T-helper 1 cell (primary cell): Measurements from ENCODE around the gene UBR2.
"Not testable (repeated sequence)": the region's sequence is repeated elsewhere in the genome, so short reads cannot be mapped to it uniquely, and the experiment has no call there.

Experiments
- DNase-seq, 5 donors: peaks; one replicate each; pipeline ENCODE4 v3.0.0-alpha.2; 2012 to 2020

UBR2 gene

DNA sequence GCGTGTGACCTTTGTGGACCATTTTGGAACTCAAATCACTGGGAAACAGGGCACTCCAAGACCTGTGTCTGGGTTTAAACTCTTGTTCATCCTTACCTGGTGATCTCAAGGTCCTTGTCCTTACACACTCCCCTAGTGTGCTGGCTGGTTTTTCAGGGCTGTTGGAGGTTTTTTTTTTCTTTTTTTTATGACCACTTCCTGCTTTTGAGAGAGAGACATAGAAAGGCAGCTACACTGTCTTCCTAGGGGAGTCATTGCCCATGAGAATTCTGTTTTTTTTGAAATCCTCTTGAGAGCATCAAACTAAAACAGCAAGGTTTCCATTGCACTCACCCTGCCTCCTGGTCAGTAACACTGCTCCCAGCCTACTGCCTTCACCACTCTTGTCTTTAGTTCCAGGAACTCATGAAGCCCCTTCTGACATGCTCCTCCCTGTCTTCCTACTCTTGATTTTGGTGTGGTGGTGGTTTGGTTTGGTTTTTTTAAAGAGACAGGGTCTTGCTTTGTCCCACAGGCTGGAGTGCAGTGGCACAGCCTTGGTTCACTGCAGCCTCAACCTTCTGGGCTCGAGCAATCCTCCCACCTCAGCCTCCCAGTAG lies 130.0 kb downstream of the UBR2 start:
- DNase-seq: peak in 1 of 5 donors; percentile 26

DNA sequence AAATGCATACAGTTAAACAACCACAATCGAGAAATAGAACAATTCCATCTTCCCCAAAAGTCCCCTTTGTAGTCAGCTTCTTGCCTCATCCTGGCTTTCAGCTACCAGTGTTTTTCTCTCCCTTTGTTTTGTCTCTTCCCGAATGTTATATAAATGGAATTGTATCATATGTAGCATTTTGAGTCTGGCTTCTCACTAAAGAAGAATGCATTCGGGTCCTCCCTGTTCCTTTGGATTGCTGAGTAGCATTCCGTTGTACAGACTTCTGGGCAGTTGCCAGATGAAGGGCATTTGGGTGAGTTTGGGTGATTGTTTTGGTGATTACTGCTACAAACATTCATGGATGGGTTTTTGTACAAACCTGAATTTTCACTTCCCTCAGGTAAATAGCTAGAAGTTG lies 130.8 kb downstream of the UBR2 start:
- no peak for DNase-seq

DNA sequence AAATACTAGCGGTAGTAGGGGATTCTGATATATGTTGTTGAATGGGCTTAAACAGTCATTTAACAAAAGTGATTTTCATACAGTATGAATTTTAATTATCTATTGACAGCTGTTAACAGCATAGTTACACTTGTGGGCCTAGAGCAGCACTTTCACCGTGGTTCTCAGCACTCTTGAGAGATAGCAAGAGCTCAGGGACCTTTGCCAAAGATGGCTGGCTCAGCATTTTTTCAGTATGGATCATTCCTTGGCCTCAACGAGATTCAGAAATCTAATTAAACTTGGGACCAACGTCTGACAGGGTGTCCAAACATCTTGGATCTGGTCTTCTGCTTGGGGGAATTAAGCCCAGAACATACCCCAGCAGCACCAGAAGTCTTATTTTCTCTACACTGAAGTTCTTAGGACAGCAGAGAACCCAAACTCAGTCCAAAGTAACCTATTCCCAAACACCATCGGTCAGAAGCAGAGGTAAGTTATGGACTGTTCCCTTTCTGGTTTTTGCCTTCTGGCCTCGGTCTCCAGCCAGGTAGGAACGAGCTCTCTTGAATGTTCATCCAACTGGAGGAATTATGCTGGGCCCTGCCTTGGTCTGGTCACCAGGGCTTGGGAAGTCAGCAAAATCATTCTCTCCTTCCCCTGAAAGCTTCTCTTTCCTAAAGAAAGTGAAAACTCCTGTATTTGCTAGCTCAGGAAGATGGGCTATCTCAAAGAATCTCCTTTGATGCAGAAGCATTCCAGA lies 132.9 kb downstream of the UBR2 start:
- DNase-seq: no peak

DNA sequence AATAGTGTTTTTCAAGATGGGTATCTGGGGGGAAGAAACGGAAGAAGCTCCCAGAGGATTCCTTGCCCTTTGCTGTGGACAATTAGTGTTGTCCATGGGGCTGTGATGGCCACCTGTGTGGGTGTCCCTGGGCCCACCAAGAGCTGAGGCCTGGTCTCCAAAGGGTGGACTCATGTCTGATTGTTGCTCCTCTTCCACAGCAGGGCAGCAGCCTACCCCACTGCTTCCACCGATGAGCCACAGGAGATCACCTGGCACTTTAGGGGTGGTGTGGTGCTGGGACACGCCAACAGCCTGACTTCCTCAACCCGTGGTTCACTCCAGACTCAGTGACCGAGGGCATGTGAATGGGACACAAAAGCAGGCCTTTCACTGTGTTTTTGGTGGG lies 133.4 kb downstream of the UBR2 start:
- no peak for DNase-seq

DNA sequence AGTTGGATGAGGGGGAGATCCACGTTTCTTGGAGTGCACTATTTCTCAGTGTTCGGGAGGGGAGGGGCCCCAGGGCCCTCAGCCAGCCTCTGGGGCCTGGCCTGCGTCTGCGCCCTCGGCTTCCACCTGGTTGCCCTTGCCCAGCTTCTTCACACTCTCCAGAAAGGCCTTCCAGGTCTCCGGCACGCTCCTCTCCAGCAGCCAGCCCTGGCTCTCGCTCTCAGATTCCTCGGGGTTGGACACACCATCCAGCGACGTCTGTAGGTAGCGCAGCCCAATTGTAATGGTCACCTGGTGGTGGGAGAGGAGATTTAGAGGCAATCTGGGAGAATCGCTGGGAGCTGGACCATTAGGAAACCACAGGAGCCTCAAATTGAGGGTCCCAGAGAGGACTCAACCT lies 134.4 kb downstream of the UBR2 start:
- no peak for DNase-seq

DNA sequence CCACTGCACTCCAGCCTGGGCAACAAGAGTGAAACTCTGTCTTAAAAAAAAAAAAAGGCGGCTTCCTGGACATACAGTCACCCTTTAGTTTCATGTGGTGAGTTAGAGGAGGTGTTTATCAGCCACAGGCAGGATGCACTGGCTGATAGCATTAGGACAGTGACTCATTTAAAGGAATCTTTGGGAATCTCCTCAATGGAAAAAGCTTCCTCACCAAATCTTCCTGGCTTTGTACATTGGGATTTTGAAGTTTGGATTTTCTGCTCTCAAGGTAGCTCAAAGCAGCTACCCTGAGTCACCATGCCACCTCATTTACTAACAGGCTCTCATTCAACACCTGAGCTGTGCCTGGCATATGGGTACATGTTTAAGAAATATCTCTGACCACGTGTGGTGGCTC lies 138.4 kb downstream of the UBR2 start:
- no peak for DNase-seq

DNA sequence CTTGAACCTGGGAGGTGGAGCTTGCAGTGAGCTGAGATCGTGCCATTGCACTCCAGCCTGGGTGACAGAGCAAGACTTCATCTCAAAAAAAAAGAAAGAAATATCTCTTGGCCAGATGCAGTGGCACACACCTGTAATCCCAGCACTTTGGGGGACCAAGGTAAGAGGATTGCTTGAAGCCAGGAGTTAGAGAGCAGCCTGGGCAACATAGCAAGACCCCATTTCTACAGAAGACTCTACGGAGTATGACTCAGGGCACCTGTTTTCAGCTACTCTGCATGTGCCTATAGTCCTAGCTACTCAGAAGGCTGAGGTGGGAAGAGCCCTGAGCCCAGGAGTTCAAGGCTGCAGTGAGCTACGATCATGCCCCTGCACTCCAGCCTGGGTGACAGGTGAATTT lies 139.0 kb downstream of the UBR2 start:
- not testable (repeated sequence) for DNase-seq

DNA sequence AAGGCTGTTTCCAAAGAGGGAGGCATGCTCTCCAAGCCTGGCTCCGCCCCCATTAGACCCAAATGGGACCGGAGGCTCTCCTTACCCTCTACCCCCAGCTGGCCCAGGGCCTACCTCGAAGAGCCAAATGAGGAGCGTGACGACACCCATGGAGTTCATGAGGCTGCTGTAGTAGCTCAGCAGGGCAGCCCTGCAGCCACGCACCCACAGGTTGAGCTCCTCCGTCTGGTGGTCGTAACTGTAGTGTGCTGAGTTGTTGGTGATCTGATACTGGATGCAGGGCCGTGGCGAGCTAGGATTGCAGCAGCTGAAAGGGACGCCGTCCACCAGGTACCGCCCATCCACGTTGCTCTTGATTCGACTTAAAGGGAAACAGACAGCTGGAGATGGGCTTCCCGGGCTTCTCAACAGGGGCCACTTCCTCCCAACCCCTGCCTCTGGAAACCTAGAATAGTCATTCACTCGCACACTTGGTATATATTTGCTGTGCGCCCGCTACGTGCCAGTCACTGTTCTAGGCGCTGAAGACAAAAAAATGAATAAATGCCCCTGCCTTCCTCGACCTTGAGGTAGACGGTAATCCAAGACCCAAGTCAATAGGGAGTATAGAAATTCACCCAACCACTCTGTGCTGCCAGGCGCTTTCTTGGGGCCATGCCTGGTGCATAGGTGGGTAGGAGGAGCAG lies 140.6 kb downstream of the UBR2 start:
- no peak for DNase-seq

DNA sequence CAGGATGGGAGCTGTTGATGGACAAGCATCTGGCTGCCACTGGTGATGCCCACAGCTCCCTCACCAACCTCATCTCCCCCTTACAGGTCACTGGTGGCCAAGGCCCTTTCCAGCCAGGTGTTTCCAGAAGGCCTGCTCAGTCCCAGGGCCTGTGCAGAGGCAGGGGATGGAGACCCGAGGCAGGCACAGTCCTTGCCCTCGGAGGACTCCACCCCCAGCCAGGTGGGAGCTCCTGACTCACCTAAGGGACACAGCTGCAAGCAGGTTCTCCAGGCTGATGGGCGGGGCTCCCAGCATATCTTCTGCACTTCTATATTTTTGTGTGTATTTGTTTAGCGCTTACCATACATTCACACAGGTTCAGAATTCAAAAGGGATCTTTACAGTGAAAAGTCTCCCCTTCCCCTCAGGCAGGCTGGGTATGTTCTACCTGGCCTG lies 141.1 kb downstream of the UBR2 start:
- DNase-seq: no peak

DNA sequence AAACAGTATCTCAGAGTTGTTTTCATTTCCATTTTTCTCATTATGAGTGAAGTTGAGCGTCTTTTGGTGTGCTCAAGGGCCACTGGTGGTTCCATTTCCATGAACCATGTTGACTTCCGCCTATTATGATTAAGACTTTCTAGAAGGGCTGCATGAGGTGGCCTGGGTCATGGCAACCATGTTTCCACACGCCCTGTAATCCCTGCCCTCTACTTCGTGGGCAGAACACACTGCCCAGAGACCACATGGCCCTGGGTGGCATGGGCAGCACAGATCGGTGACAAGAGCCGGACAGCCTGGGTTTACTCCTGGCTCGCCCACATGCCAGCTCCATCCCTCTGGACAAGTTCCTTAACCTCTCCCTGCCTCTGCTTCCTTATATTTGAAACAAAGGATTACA lies 143.8 kb downstream of the UBR2 start:
- DNase-seq: no peak

DNA sequence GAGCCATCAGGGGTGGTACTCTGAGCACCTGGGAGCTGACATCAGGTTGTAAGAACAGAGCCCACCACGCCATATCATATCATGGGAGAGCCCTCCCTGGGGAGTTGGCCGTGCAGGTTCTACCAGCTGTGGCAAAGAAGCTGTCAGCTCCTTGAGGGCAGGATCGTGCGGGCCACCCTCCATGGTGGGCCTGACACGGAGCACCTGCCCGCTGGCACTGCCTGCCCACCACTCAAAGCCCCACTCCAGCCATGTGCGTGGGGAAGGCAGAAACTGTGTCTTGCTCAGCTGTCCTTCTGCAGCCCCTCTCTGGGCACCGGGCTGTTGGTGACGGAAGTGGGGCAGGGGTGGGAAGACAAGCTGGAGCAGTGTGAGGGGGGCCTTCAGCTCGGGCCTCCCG lies 144.3 kb downstream of the UBR2 start:
- DNase-seq: no peak

DNA sequence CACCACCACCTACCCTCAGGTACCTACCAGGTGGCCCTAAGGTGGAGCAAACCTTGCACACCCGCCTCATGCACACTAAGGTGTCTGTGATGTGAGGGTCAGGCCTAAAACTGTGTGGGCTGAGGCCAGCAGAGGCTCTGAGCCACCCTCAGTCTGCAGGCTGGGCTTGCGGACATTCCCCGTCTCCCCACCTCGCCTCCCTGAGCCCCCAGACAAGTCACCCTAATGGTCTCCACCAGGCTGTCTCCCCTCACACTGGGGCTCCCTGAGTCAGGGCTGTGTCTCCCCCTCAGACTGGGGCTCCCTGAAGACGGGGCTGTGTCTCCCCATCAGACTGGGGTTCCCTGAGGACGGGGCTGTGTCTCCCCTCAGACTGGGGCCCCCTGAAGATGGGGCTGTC lies 146.0 kb downstream of the UBR2 start:
- no peak for DNase-seq

DNA sequence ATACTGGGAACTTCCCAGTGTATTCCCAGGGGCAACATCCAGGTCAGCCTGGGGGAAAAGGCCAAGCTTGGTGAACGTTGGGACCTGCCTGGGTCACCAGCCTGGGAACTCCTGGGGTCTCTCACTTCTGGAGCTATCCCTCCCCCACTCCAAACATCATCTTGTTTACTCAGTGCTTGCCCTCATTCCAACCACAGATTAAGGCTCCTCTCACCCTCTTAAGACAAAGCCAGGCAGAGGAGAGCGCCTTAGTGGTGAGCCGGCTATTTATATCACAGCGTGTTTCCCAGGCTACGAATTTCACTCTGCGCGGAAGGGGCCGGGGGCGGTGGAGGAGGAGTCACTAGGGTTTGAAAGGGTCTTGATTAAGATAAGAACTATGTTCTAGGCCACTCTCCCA lies 146.5 kb downstream of the UBR2 start:
- no peak for DNase-seq

DNA sequence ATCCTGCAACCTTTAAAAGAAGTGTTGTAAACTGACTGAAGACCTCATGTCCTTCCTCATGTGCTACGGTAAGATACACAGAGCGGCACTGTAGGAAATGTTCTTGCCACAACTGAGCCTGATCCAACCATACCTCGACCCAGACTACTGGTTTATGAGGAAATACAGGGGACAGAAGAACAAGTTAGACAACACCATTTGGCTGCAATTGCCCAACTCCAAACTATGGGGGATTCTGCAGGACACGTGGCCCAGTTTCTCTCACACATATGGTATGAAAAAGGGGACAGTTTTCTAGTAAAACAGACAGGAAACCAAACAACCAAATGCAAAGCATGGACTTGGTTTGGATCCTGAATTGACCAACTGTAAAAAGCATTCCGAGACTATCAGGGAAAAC lies 148.1 kb downstream of the UBR2 start:
- DNase-seq: no peak

DNA sequence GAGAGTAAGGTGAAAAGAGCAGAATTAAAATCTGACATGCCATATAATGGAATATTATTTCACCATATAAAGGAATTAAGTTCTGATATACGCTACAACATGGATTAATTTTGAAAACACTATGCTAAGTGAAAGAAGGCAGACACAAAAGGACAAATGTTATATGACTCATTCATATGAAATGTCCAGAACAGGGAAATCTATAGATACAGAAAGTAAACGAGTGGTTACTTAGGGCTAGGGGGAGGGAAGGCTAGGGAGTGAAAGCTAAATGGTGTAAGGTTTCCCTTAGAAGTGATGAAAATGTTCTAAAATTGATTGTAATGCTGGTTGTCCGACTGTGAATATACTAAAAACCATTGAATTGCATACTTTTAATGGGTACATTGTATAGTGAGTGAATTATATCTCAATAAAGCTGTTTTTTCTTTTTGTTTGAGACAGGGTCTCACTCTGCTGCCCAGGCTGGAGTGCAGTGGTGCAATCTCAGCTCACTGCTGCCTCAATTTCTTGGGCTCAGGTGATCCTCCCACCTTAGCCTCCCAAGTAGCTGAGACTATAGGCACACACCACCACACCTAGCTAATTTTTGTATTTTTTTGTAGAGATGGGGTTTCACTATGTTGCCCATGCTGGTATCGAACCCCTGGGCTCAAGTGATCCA lies 150.4 kb downstream of the UBR2 start:
- no peak for DNase-seq

DNA sequence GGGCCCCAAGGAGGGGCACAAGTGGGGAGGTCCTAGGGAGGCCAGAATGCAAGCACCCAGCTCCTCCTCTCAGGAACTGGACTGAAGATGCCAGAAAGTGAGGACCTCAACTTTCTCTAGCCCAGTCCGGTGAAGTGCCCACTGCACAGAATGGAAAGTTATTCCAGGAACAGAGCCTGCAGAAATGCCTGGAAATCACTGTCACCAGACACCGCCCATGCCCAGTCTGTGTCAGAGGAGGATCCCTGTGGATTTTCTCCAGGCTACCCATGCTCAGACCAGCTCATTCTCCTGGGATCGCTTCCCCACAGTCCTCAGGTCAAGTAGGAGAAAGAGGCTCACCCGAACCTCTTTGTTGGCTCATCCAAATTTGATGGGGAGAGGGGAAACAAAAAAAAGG lies 152.0 kb downstream of the UBR2 start:
- no peak for DNase-seq

DNA sequence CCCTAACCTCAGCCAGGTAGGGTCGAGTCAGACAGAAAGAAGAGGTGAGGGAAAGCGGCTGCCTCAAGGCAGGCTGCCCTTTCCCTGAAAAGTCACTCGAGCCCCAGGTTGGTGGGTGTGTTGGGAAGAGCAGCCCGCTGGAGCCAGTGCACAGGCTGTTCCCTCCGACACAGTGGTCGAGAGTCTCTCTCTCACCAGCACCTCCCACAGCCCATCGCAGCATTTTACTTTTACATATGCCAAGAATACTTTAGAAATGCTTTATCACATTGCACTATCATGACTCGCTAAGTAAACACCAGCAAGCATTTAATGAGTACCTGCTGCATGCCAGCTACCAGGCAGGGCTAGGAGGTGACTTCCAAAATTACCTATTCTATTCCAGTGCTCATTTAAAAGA lies 156.9 kb downstream of the UBR2 start:
- DNase-seq: no peak

DNA sequence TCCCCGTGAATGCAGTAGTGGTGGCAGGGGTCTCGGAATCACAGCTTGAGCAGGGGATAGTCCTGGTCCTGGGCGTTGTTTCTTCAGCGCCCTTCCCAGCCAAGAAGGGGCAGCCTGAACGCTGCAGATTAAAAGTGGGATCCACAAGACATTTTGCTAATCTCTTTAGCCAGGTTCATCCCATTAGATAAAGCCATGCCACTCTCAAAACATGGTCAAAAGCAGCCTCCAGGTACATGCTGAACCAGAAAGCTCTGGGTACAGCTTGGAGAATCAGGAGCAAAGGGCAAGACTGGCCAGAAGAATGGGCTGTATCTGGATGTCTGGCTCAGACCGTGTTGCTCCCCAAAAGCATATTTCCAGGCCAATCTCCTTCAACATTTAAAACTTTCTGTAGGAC lies 158.7 kb downstream of the UBR2 start, which contains the start of gene PRPH2:
Gene PRPH2, minus strand, starts transcription at position 101 of the 400 bp plus-strand sequence. CDS start 263 bp downstream, outside the sequence.
- no peak for DNase-seq

DNA sequence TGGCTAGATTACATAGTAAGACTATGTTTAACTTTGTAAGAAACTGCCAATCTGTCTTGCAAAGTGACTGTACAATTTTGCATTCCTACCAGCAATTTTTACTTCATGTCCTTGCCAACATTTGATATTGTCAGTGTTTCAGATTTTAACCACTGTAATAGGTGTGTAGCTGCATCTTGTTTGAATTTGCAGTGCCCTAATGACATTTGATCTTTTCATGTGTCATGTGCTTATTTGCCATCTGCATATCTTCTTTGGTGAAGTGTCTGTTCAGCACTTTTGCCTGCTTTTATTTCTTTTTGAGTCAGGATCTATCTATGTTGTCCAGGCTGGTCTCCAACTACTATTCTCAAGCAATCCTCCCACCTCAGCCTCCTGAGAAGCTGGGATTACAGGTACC lies 161.0 kb downstream of the UBR2 start:
- DNase-seq: no peak

DNA sequence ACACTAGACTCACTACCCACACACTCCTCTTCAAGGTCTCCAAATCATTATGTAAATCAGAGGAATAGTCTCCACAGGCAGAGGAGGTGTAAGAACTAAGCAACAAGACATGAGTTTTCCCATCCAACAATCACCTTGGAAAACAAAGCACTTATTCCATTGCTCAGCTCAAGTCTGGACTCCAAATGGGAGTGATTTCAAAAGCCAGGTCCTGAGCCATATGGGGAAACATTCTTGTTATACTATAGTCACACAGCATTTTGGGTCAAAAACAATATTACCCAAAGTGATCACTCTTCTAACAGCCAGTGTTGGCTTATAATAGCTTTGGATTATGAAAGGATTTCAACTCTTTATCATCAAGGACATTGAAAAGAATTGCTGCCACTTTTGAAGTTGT lies 162.2 kb downstream of the UBR2 start:
- DNase-seq: no peak

DNA sequence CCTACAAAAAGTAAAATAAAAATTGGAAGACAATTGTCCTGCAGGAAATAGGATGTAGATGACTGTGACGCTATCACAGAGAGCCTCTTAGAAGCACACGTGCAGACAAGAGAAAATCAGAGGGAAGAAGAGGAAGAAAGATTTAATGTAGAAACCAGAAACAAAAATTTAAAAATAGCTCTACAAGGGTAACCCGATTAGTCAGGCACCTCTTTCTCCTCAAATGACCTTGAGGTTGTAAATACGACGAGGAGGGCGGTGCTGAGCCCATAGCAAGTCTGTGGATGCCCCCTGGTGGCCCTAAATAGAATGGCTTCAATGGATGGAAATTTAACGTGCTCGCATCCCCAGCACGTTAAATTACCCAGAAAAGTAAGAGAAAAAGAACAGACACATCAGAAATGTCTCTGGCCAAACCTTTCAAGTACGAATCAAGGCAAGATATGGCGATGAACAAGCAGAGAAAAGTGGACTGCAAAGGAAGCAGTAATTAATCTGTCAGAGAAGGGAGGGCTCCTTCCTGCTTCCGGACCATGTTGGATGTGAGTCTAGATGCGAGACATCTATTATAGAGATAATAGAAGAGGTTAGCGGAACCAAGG lies 162.8 kb downstream of the UBR2 start:
- peak; percentile 52 to 86 (median 62) for DNase-seq

DNA sequence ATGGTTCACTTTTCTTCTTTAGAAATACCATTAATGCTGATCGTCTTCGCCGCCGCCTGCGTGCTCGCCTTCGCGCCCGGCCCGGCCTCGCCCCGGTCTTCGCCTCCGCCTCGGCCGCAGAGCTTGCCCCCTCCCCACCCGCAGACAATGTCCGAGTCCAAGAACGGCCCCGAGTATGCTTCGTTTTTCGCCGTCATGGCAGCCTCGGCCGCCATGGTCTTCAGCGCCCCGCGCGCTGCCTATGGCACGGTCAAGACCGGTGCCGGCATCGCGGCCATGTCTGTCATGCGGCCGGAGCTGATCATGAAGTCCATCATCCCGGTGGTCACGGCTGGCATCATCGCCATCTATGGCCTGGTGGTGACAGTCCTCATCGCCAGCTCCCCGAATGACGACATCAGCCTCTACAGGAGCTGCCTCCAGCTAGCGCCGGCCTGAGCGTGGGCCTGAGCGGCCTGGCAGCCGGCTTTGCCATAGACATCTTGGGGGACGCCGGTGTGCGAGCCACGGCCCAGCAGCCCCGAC lies 163.3 kb downstream of the UBR2 start:
- DNase-seq: no peak

DNA sequence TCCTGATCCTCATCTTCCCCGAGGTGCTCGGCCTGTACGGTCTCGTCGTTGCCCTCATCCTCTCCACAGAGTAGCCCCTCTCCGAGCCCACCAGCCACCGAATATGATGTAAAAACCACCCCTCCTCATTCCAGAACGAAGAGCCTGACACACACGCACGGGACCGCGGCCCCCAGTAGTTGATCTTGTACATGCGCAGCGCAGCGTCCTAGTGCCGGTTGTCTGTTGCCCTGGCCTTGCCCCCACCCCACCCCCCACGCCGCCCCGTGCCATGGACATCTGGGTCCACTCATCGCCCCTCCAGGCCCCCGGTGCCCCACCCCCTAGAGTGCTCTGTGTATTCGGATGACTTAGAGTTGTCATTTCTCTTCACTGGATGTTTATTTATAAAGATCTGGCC lies 163.8 kb downstream of the UBR2 start:
- no peak for DNase-seq
